HG03575 (cell line): ENCODE measurements around the gene CCN5.
"Not testable (repeated sequence)": the region's sequence is repeated elsewhere in the genome, so short reads cannot be mapped to it uniquely, and the experiment has no call there.

Source experiments
- ATAC-seq: cut with Tn5 transposase; IDR thresholded peaks from one replicate; pipeline ENCODE4 v1.9.1; 2021; ENCODE audit not compliant: unreplicated experiment, insufficient number of reproducible peaks, low FRiP score; ENCODE audit errors: extremely low read depth

The CCN5 gene, protein sequence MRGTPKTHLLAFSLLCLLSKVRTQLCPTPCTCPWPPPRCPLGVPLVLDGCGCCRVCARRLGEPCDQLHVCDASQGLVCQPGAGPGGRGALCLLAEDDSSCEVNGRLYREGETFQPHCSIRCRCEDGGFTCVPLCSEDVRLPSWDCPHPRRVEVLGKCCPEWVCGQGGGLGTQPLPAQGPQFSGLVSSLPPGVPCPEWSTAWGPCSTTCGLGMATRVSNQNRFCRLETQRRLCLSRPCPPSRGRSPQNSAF

DNA sequence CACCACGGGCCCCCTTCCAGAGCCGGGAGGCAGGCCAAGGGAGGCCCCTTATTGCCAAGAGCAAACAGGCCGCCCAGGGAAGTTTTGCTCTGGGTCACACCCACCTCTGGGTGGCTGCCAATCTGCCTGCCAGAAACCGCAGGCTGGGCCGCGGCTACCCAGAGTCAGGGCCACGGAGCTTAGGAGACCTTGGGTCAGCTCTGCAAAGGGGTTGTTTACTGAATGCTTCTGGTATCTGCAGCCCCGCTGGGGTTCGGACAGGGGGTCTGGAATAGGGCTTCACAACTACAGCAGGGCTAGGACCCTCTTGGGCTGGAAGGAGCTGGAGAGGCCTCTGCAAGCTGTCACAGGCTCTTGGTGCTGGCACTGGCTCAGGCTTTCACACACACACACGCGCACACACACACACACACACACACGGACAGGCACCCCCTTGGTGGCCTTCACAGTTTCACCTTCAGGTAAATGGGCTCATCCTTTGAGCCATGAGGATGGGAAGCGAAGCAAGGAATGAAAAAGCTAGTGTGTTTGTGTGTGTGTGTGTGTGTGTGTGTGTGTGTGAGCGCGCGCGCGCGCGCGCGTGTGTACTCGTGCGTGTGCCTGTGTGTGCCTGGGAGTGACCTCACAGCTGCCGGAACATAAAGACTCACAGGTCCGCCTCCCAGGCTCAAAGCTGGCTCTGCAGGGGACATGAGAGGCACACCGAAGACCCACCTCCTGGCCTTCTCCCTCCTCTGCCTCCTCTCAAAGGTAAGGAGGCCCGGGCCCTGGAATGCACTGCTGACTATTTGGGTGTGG lies at the start of gene CCN5:
Gene CCN5, plus strand, starts transcription at position 669 of the 798 bp plus-strand sequence. Its CDS starts 22 bp downstream, at position 691.
- no peak for ATAC-seq

DNA sequence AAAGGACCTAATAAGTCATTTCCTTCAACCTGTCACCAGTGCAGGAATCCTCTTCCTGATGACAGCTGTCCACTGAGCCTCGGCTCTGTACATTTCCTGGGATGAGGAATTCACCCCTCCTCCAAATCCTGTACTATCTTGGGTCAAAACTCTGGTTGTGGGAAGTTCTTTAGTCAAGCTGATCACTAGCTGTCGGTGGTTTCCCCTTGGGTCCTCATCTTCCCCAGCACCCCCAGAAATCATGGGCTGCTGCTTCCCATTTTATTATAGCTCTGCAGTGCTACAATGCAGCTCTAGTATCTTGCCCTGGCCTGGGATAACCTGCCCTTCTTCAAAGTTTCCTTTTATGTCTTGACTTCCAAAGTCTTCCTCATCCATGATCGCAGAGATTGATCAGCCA lies 49.1 kb upstream of the CCN5 start:
- no peak for ATAC-seq

DNA sequence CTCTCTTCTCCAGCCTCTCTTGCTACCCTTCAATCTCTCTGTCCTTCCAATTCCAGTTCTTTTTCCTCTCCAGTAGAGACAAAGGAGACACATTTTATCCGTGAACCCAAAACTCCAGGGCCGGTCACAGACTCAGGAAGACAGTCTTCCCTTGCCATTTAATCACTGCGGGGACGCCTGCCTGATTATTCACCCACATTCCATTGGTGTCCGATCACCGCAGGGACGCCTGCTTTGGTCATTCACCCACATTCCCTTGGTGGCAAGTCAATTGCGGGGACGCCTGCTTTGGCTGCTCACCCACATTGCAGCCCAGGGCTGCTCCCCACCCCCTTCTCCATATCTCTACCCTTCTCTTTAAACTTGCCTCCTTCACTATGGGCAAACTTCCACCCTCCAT lies 44.3 kb upstream of the CCN5 start:
- not testable (repeated sequence) for ATAC-seq

DNA sequence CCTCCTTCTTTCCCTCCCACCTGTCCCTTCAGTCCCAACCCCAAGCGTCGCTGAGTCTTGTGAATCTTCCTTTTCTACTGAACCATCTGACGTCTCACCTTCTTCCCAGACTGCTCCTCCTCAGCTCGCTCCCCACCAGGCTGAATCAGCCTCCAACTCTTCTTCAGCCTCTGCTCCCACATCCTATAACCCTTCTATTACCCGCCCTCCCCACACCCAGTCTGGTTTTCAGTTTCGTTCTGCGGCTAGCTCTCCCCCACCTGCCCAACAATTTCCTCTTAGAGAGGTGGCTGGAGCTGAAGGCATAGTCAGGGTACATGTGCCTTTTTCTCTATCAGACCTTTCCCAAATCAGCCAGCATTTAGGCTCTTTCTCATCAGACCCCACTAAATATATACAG lies 43.6 kb upstream of the CCN5 start:
- not testable (repeated sequence) for ATAC-seq

DNA sequence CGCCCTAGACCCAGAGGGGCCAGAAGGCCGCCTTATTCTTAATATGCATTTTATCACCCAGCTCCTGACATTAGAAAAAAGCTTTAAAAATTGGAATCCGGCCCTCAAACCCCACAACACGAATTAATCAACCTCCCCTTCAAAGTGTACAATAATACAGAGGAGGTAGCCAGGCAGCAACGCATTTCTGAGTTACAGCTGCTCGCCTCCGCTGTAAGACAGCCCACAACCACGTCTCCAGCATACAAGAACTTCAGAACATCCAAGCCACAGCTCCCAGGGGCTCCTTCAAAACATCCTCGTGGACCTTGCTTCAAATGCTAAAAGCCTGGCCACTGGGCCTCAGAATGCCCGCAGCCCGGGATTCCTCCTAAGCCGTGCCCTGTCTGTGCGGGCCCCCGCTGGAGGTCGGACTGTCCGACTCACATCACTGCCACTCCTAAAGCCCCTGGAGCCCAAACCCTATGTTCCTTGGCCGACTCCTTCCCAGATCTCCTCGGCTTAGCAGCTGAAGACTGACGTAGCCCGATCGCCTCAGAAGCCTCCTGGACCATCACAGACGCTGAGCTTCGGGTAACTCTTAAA lies 42.8 kb upstream of the CCN5 start:
- not testable (repeated sequence) for ATAC-seq

DNA sequence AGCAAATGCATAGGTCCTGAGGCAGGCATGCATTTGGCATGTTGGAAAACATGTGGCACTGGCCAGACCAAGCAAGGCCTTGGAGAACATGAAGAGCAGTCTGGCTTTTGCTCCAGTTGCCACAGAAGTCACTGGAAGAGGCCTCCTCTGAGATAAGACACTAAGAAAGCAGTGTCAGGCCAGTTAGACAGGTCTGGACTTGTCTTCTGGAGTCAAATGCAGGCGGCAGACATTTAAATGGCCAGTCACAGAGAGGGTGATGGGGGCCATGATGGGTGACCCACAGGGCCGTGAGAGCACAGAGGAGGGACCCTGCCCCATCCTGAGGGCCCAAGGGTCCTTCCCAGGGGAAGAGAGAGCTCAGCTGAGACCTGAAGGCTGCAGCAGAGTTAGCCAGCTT lies 36.9 kb upstream of the CCN5 start:
- no peak for ATAC-seq

DNA sequence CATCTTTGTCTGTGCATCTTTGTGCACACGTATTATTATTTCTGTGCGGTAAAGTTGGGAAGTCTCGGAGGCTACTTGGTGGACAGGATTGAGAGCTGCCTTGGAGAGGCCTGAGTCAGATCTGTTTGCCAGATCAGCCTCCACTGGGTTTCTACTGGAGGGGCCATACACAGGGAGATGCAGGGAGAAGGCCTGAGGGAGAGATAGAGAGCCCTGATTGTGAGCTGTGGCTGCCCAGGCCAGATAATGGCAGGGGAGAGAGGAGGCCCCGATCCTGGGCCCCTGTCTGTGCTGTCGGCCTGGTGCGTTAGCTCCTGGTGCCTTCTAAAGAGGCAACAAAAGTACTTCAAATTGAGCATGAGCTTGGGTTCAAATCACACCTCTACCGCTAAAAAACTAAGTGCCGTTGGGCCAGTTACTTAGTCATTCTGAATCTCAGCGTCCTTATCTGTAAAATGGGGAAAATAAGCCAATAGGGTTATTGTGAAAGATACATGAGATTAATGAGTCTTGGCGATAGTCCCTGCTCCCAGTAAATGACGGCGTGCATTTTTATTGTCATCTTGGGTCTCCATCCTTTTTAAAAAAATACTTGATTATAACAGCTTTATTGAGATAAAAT lies 36.1 kb upstream of the CCN5 start:
- ATAC-seq = no peak

DNA sequence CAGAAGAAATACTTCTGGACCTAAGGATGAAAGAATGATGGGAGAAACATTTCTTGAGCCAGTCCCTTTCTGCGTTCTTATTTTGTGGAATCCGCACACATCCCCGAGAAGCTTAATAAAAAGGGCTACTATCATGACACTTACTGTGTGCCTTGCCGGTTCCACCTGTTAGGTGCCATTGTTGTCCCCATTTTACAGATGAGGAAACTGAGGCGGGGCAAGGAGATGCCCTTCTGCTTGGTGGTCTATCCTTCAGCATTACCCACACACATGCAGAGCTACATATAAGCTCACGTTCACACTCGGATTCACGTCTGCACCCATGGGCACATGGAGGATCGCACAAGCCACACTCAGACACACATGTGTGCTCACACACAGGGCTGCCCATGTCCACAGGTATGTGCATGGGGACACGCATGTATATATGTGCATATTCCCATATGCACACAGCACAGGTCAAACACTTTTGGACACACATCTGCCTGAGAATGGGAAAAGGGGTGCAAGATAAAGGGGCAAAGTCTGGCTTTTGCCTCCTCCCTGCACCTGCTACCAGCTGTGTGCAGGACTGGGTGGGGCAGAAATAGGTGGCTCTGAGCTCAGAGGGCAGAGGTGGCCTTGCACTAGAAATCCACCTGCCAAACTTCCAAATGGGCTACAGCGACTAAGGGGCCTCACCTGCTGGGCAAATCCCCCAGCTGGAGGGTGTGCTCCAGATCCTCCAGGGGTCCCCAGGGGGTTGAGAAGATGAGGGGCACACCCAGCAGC lies 33.2 kb upstream of the CCN5 start:
- ATAC-seq = no peak

DNA sequence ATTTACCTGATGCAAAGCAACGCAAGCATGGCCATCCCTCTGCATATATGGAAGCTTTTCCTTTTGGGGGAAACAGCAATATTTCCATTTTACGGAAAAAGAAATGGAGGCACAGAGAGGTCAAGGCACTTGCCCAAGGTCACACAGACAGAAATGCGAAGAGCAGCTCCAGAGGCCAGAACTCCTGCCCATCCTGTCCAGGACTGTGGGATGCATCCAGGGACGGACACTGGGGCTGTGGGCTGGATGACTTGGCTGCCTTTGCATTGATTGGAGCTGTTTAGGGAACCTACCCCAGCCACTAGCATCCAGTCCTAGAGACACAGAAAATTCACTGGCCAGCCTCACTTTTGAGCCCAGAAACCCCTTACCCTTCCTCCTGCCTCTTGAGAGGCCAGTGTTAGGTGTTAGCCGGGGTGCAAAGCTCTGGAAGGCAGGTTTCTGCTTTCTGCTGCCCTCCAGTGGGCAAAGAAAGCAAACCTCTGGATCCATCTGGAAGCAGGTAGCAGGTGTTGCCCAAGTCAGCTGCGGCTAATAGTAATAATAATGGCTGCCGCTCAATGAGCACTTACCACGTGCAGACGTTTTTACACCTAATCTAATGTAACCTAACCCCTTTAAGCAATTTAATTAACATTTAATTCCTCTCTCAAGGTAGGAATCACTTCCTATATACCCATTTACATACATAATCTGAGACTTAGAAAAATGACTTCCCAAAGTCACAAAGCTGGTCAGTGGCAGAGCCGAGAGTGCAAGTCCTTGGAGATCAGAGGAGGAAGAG lies 31.7 kb upstream of the CCN5 start:
- no peak for ATAC-seq

DNA sequence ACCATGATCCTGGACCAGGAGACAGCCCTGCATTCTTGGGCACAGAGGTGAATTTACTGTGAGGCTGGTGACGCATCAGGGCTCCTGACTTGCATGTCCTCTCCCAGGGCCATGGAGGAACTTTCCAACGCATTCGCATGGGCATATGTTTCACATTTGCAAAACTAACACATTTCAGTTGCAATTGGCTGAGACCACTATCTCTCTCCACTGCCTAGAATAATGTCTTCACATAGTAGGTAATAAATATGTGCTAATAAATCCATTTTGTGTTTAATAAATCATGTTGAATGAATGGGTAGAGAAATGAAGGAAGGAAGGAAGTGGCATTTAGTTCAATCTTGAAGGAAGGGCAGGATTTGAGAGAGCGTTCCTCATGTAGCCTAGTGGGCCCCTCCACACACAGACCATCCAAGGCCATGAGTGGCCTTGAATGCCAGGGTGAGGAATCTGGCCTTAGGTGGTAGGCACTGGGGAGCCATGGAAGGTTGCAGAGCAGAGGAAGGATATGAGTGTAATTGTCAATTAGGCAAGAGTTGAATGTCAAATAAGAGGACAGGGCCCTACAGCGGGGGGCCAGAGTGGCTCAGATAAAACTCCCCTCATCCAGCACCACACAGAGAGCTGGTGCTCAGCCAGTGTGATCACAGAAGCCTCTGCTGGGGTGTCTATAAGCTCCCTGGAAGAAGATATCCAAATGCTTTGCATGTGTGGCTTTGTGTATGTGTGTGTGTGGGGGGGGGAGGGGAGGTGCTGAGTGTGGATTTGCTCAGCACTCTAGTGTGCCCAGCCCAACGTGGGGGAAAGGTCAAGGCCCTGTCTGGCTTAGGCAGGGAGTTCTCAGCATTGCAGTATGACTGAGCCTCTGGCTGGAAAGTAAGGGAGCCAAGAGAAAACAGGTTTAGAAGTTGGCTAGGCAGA lies 30.9 kb upstream of the CCN5 start:
- ATAC-seq = no peak

DNA sequence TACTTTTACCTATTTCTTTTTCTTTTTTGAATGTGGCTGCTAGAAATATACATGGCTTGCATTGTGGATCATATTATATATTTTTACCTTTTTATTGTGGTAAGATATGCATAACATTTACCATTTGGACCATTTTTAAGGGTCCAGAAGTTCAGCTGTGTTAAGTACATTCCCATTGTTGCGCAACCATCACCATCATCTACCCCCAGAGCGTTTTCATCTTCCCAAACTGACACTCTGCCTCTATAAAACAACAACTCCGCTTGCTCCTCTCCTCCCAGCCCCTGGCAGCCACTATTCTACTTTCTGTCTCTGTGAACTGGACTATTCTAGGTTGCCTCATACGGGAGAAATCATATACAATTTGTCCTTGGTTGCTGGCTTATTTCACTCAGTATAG lies 28.2 kb upstream of the CCN5 start:
- no peak for ATAC-seq

DNA sequence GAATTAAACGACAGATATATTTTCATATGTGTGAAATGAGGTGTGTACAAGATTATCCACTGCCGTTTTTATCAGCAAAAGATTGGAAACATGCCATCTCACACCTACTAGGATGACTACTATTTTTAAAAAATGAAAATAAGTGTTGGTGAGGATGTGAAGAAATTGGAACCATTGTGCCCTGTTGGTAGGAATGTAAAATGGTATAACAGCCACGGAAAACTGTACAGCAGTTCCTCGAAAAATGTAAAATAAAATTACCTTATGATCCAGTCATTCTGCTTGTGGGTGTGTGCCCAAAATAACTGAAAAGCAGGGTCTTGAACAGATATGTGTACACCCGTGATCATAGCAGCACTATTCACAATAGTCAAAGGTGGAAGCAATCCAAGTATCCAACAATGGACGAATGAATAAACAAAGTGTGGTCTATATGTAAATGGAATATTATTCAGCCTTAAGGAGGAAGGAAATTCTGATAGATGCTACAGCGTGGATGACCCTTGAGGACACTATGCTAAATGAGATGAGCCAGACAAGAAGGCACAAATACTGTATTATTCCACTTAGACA lies 27.0 kb upstream of the CCN5 start:
- ATAC-seq = no peak

DNA sequence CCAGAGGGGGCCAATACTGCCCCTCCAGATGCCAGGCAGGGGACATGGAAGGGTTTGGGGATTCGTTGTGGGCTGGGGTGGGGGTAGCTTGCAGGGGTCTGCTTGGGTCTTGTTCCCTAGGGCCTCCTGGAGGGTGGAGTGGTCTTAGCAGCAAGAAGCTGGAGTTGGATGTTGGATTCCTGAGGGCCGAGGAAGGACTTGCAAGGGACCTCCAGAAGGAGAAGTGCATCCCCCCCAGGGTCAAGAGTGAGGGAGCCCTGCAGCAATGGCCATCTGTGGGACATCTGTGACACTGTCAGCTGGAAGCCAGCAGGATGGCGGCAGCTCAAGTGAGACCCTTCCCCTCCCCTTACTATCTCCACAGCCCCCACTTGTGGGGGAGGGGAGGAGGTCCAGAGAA lies 25.4 kb upstream of the CCN5 start:
- ATAC-seq = no peak

DNA sequence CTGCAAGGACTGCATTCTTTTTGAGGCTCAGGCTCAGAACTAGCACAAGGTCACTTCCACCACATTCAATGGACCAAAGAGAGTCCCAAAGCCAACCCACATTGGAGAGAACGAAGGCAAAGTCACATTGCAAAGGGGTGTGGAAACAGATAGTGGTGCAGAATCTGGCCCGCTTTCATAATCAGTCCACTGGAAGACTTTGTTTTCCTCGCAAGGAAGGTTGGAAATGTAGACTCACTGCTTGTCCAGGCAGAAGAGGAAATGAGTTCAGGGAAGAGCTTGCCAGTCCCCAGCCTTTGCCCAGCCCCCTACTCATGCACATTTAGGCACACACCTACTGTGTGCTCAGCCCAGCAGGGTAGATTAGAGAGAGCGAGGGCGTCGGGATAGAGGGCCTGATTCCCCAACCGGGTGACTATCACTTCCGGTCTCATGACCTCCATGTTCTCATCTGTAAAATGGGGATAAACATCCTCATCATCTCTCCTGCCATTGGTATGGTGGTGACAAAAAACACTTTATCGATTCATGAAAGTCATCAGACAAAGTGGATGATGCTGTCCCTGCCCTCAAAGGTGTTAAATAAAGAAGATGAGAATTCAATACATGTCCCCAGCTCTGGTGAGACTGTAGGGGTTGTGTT lies 24.3 kb upstream of the CCN5 start:
- ATAC-seq = no peak

DNA sequence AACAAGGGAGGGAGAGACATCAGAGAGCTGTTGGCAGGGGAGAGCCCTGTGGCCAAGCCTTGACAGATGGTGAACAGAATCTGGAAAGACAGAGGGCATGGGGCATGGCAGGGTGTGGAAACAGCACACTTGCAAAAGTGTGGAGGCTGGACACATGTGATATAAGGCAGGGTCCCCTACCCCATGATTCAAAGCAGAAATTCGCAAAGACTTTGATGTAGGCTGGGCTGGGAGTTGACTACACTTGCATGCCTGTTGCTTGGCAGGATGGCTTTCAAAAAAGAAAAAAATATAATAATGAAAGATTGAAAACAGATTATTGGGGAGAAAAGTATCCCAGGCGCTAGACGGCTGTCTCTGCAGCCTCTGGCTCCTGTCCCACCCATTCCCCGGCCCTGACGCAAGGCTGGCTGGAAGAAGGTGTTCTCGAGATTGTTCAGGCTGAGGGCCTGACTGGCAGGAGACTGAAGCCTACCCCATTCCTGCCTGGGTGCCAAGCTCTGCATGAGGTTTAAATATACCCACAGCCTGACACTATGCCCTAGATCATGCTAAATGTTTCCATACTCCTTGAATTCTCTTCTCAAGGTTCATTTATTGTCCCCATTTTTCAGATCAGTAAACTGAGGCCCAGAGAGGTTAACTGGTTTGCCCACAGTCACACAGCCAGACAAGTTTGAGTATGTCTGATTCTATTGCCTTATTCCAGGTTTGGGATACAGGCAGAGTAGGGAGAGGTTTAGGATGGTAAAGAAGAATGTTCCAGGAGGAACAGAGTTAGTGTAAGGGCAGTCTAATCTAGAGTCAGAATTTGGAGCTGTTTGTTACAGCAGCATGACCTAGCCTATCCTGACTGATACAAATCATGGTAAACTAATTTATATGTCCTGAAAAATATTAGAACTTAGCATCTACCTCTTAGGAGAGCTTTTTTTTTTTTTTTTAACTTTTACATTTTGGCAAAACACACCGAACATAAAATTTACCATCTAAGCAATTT lies 23.4 kb upstream of the CCN5 start:
- no peak for ATAC-seq
